K562 (cell line): Measurements from ENCODE around the gene FREM1. TPM values are rescaled to one million over a fixed set of nuclear protein-coding genes. Genes with fewer than 3 reads are reported as not detected.

Experiments
- ATAC-seq: fragments of 200-7000 bp; cut with Tn5 transposase; 3 replicates; pipeline ENCODE4 v1.9.1; 2020; ENCODE audit warnings: moderate library complexity
- BruUV-seq: library from RNA; stranded (reverse); fragments of 400-500 nt; replicated peaks from 2 replicates; lab custom pipeline; 2021; lab: Mats Ljungman, UMichigan
- CTCF ChIA-PET: fragments of 300-600 bp; formaldehyde crosslinking; extraction: SDS; loops from one replicate; lab custom pipeline; 2021; ENCODE audit warnings: low intra/inter-chr PET ratio; lab: Yijun Ruan, JAX
- POLR2A ChIA-PET: fragments of 300-600, 350-650 bp; sonication (Branson Sonifier 250); formaldehyde crosslinking; extraction: SDS; loops from one replicate; lab custom pipeline; 2021; ENCODE audit warnings: antibody characterized with exemption, inconsistent platforms; lab: Yijun Ruan, JAX
- DNase-seq, 4 experiments: peaks; one replicate each; pipeline versions ENCODE4 v3.0.0 to v3.0.0-alpha.2; 2011 to 2018; ENCODE audit warnings: low spot score in 3 of 4, mixed read lengths in 3 of 4; ENCODE audit errors: extremely low read depth in 1 of 4
- FAIRE-seq: peaks from 2 replicates; lab custom pipeline; 2011; peaks lifted over from hg19 to GRCh38; lab: Jason Lieb, UNC
- H2AFZ ChIP-seq: 2 replicates; pipeline ENCODE4 v1.6.0; 2011; ENCODE audit warnings: low read depth, low read length, control low read depth, inconsistent platforms
- H3K27ac ChIP-seq: fragments of 200-600 bp; 3 replicates; pipeline ENCODE4 v1.8.0; 2011; ENCODE audit warnings: low read depth, mild to moderate bottlenecking, control low read depth, inconsistent platforms, low read length, moderate library complexity, mixed read lengths; ENCODE audit errors: extremely low read depth
- H3K27me3 ChIP-seq, 2 experiments: fragments of 300-600 bp in 1 of 2; 2 replicates in 1 of 2; 3 replicates in 1 of 2; pipeline versions ENCODE4 v1.6.0 to v1.8.0; 2011; ENCODE audit warnings: inconsistent platforms in 2 of 2, low read length in 2 of 2, mild to moderate bottlenecking in 1 of 2, mixed read lengths in 1 of 2, moderate library complexity in 1 of 2; ENCODE audit not compliant: control insufficient read depth in 2 of 2, insufficient read depth in 2 of 2
- H3K36me3 ChIP-seq: fragments of 300-600 bp; 3 replicates; pipeline ENCODE4 v1.8.0; 2011; ENCODE audit warnings: mild to moderate bottlenecking, low read length, inconsistent platforms; ENCODE audit not compliant: control insufficient read depth, insufficient read depth
- H3K4me1 ChIP-seq, 2 experiments: fragments of 200-600 bp in 1 of 2; replicated peaks in 1 of 2; 2 replicates in 1 of 2; 3 replicates in 1 of 2; pipeline versions ENCODE4 v1.5.1 to v1.8.0; 2011; ENCODE audit warnings: inconsistent platforms in 2 of 2, low read length in 2 of 2, mild to moderate bottlenecking in 1 of 2, mixed read lengths in 1 of 2, moderate library complexity in 1 of 2; ENCODE audit not compliant: control insufficient read depth in 2 of 2, insufficient read depth in 2 of 2
- H3K4me2 ChIP-seq: 2 replicates; pipeline ENCODE4 v1.6.1; 2011; ENCODE audit warnings: low read length, control low read depth, inconsistent platforms, mixed read lengths; ENCODE audit not compliant: insufficient read depth
- H3K4me3 ChIP-seq: fragments of 200-600 bp; sonication (generic), shearing (Covaris generic); 2 replicates; pipeline ENCODE4 v1.5.1; 2016; ENCODE audit warnings: control low read depth, inconsistent platforms
- H3K79me2 ChIP-seq: fragments of 200-600 bp; 3 replicates; pipeline ENCODE4 v1.8.0; 2011; ENCODE audit warnings: low read length, inconsistent platforms; ENCODE audit not compliant: control insufficient read depth, insufficient read depth
- H3K9ac ChIP-seq, 2 experiments: 2 replicates each; pipeline versions ENCODE4 v1.6.0 to v1.6.1; 2011; ENCODE audit warnings: low read depth in 2 of 2, low read length in 2 of 2, control low read depth in 1 of 2, inconsistent platforms in 1 of 2, mild to moderate bottlenecking in 1 of 2, mixed read lengths in 1 of 2; ENCODE audit not compliant: insufficient read depth in 1 of 2
- H3K9me1 ChIP-seq: one replicate; pipeline ENCODE4 v1.6.0; 2011; ENCODE audit warnings: inconsistent platforms, mild to moderate bottlenecking, low read length, moderate library complexity; ENCODE audit not compliant: control insufficient read depth, insufficient read depth
- H3K9me3 ChIP-seq: replicated peaks from 2 replicates; pipeline ENCODE4 v1.5.1; 2011; ENCODE audit warnings: low read depth, low read length, inconsistent platforms; ENCODE audit not compliant: control insufficient read depth, insufficient read depth
- H4K20me1 ChIP-seq: replicated peaks from 2 replicates; pipeline ENCODE4 v1.6.1; 2011; ENCODE audit warnings: low read length, inconsistent platforms, mixed read lengths; ENCODE audit not compliant: control insufficient read depth, insufficient read depth
- BRD9 ChIP-seq: fragments of 450-650 bp; IDR thresholded peaks from 2 replicates; pipeline ENCODE4 v1.6.1; 2018; ENCODE audit warnings: low read depth; ENCODE audit not compliant: partially characterized antibody
- HMGXB4 ChIP-seq: sonication (generic); formaldehyde crosslinking; IDR thresholded peaks from 2 replicates; pipeline ENCODE4 v1.8.1; 2023; ENCODE audit warnings: mild to moderate bottlenecking, missing genetic modification reagents
- HOXB6 ChIP-seq: fragments of 250-450 bp; sonication (Bioruptor Pico); IDR thresholded peaks from 2 replicates; pipeline ENCODE4 v1.5.1; 2022; ENCODE audit warnings: mild to moderate bottlenecking, borderline replicate concordance
- MEIS2 ChIP-seq: fragments of 450-650 bp; IDR thresholded peaks from 2 replicates; pipeline ENCODE4 v1.6.1; 2014; ENCODE audit warnings: mild to moderate bottlenecking; ENCODE audit not compliant: partially characterized antibody
- NBN ChIP-seq: fragments of 450-650 bp; IDR thresholded peaks from 2 replicates; pipeline ENCODE4 v1.6.1; 2016; ENCODE audit warnings: low read depth, mild to moderate bottlenecking
- NFIC ChIP-seq: fragments of 450-650 bp; IDR thresholded peaks from 2 replicates; pipeline ENCODE4 v1.6.1; 2017; ENCODE audit warnings: mild to moderate bottlenecking, inconsistent platforms
- NFRKB ChIP-seq: fragments of 450-650 bp; IDR thresholded peaks from 2 replicates; pipeline ENCODE4 v1.6.1; 2016; ENCODE audit warnings: low read depth
- NR2C1 ChIP-seq, 2 experiments: fragments of 450-650 bp; IDR thresholded peaks; 2 replicates each; pipeline ENCODE4 v1.6.1; 2017; ENCODE audit warnings: mild to moderate bottlenecking in 2 of 2, antibody characterized with exemption in 1 of 2, inconsistent platforms in 1 of 2, missing compliant biosample characterization in 1 of 2, missing genetic modification characterization in 1 of 2
- TARDBP ChIP-seq: fragments of 450-650 bp; IDR thresholded peaks from 2 replicates; pipeline ENCODE4 v1.6.1; 2016
- UBTF ChIP-seq, 2 experiments: IDR thresholded peaks; 2 replicates each; pipeline ENCODE4 v1.6.1; 2012; ENCODE audit warnings: improper control_type of control experiment in 2 of 2, low read depth in 2 of 2, low read length in 2 of 2, borderline replicate concordance in 1 of 2
- ZKSCAN8 ChIP-seq: fragments of 200-800 bp; sonication (Bioruptor generic); IDR thresholded peaks from 2 replicates; pipeline ENCODE4 v1.6.1; 2016; ENCODE audit warnings: missing genetic modification characterization, missing compliant biosample characterization
- ZNF124 ChIP-seq: sonication (generic); formaldehyde crosslinking; IDR thresholded peaks from 2 replicates; pipeline ENCODE4 v1.8.1; 2022; ENCODE audit warnings: missing genetic modification reagents
- ZNF143 ChIP-seq: sonication (generic); formaldehyde crosslinking; IDR thresholded peaks from 2 replicates; pipeline ENCODE4 v1.9.0; 2022; ENCODE audit warnings: mild to moderate bottlenecking, missing genetic modification reagents
- ZNF212 ChIP-seq: fragments of 450-650 bp; formaldehyde crosslinking; IDR thresholded peaks from 2 replicates; pipeline ENCODE4 v1.4.0; 2020; ENCODE audit warnings: mild to moderate bottlenecking
- in situ Hi-C: fragments of 300-500 bp; cut with MboI; formaldehyde crosslinking; loops from 4 replicates; pipeline ENCODE4 v1.15.0; 2018; ENCODE audit warnings: inconsistent platforms, mixed read lengths
- intact Hi-C: fragments of 100-400 bp; cut with micrococcal nuclease; formaldehyde crosslinking; loops from 2 replicates; pipeline ENCODE4 v1.14.2; 2022
- polyA plus RNA-seq, 8 experiments: library from polyadenylated mRNA; depleted of rRNA in 4 of 8; stranded (reverse) in 5 of 8; unstranded in 3 of 8; fragments of >200 nt; fragmentation: Nextera tagmentation in 2 of 8; fragmentation: Illumina TruSeq in 1 of 8; extraction: Ambion mirVana in 2 of 8; extraction: Trizol in 1 of 8; gene quantifications; 2 replicates each; pipeline versions ENCODE4 v1.2.1 to v1.2.3, GENCODE V29; 2011 to 2014; ENCODE audit warnings: inconsistent platforms in 1 of 8, missing spikeins in 1 of 8
- total RNA-seq, 7 experiments: library from RNA; depleted of rRNA in 6 of 7; stranded (reverse); fragments of >200 nt in 6 of 7; fragmentation: Illumina TruSeq in 2 of 7; extraction: Trizol in 2 of 7; gene quantifications; 2 replicates each; pipeline versions ENCODE4 v1.2.1 to v1.2.3, GENCODE V29; 2011 to 2021; ENCODE audit warnings: low replicate concordance in 1 of 7

Gene FREM1
- total and polyA plus RNA-seq, 9 of the 15 experiments (the other 6 are each of a cell fraction or from before 2014, with no cell fraction given): 0.03 to 0.24 (median 0.13) TPM; not detected in 2

GRCh38 chr9:14814249-14814628 is 96.0 kb downstream of the FREM1 start:
- no peaks in the 10 kb centered on the region for H3K9me1 ChIP-seq
- H3K27me3 ChIP-seq: no peaks in the 10 kb centered on the region
- no peaks in the 10 kb centered on the region for H3K4me1 ChIP-seq
- no peak overlapping the region for H3K4me2 ChIP-seq
- no peaks in the 10 kb centered on the region for H3K9me3 ChIP-seq
- intact Hi-C loops: no loop called here
- CTCF ChIA-PET: no interaction called here
- no peak for FAIRE-seq
- H3K36me3 ChIP-seq: no peaks in the 10 kb centered on the region
- H3K79me2 ChIP-seq: no peaks in the 10 kb centered on the region
- no peak for ATAC-seq
- no peak for DNase-seq
- no peak overlapping the region for H3K27ac ChIP-seq
- H3K4me3 ChIP-seq: no peak overlapping the region
- no TSS peak for BruUV-seq
- no peak overlapping the region for H3K9ac ChIP-seq
- no peak for TF ChIP-seq ZNF212
- no peak for TF ChIP-seq ZNF124 (CRISPR knock-in tag)
- no peak for TF ChIP-seq NBN
- TF ChIP-seq NFRKB: no peak
- TF ChIP-seq NFIC: no peak
- no peak for TF ChIP-seq ZKSCAN8 (CRISPR knock-in tag)
- no peak for TF ChIP-seq BRD9
- TF ChIP-seq MEIS2: no peak
- TF ChIP-seq TARDBP: no peak
- TF ChIP-seq HMGXB4 (CRISPR knock-in tag): no peak
- no peak for TF ChIP-seq NR2C1 (IDR thresholded peaks at IDR 0.05)
- TF ChIP-seq NR2C1 (tag; IDR thresholded peaks at IDR 0.05): no peak
- no peak for TF ChIP-seq UBTF (IDR thresholded peaks at IDR 0.05; ENCODE audit: borderline replicate concordance in 1 of 2, low read depth in 2 of 2, low read length in 2 of 2)
- TF ChIP-seq HOXB6 (CRISPR knock-in tag): no peak
- TF ChIP-seq ZNF143 (CRISPR knock-in tag): no peak
- TF ChIP-seq, all 486 proteins: peak for 0
- H4K20me1 ChIP-seq: no peaks in the 10 kb centered on the region
- POLR2A ChIA-PET: no interaction called here
- no peak overlapping the region for H2AFZ ChIP-seq
- in situ Hi-C loops: no loop called here
